Stimulated activated CD4-positive, alpha-beta T cell treated with anti-CD3 and anti-CD28 coated beads, TNF-alpha, amount 100 ng/mL, for 1 hour (primary cell): ENCODE data around the gene RHPN2.
A peak's percentile ranks its signal among the peaks of the same experiment; 100 is the strongest.

Source experiments
- DNase-seq, 3 donors: peaks; one replicate each; pipeline ENCODE4 v3.0.0-alpha.2; 2020; ENCODE audit warnings: low read depth in 3 of 3, low spot score in 1 of 3

The RHPN2 gene

GRCh38 chr19:33064792-33065550, at the start of gene RHPN2:
Gene RHPN2 (minus strand): TSS chr19:33064888. CDS start chr19:33064852, 36 bp downstream.
- DNase-seq, result peak in 1 of 3 donors; percentile 38

GRCh38 chr19:33114312-33114711, 49.6 kb upstream of the RHPN2 start:
- DNase-seq, result no peak

GRCh38 chr19:33111587-33111986, 46.9 kb upstream of the RHPN2 start:
- no peak for DNase-seq

- no peak for DNase-seq
Measured at GRCh38 chr19:33110137-33110910, 45.6 kb upstream of the RHPN2 start.

- DNase-seq, result no peak
Measured at GRCh38 chr19:33108161-33108560, 43.5 kb upstream of the RHPN2 start.

- no peak for DNase-seq
Measured at GRCh38 chr19:33102893-33103292, 38.2 kb upstream of the RHPN2 start.

GRCh38 chr19:33100894-33101644, 36.4 kb upstream of the RHPN2 start:
- DNase-seq, result no peak

- DNase-seq, result no peak
Measured at GRCh38 chr19:33098055-33098534, 33.4 kb upstream of the RHPN2 start.

- no peak for DNase-seq
Measured at GRCh38 chr19:33096005-33096404, 31.3 kb upstream of the RHPN2 start.

GRCh38 chr19:33094436-33095067, 29.9 kb upstream of the RHPN2 start:
- no peak for DNase-seq

- DNase-seq, result no peak
Measured at GRCh38 chr19:33093420-33094210, 28.9 kb upstream of the RHPN2 start.

GRCh38 chr19:33090179-33090578, 25.5 kb upstream of the RHPN2 start:
- DNase-seq, result no peak

- no peak for DNase-seq
Measured at GRCh38 chr19:33089010-33089409, 24.3 kb upstream of the RHPN2 start.

GRCh38 chr19:33086955-33087354, 22.3 kb upstream of the RHPN2 start:
- no peak for DNase-seq

- DNase-seq, result no peak
Measured at GRCh38 chr19:33085570-33086128, 21.0 kb upstream of the RHPN2 start.

- DNase-seq, result peak; percentile 27 to 76 (median 57)
Measured at GRCh38 chr19:33080761-33081681, 16.3 kb upstream of the RHPN2 start, which contains the start of gene GPATCH1. Gene GPATCH1 (plus strand): TSS chr19:33081181. CDS start chr19:33081194, 13 bp downstream.

- DNase-seq, result no peak
Measured at GRCh38 chr19:33075519-33075918, 10.8 kb upstream of the RHPN2 start.

- DNase-seq, result no peak
Measured at GRCh38 chr19:33071887-33072286, 7.2 kb upstream of the RHPN2 start.

GRCh38 chr19:33067121-33067520, 2.4 kb upstream of the RHPN2 start:
- DNase-seq, result no peak
